IPS-NIHi11 (cell line): ENCODE results near the gene PHF5A.
A peak's percentile ranks its signal among the peaks of the same experiment; 100 is the strongest.

ENCODE experiments used
- DNase-seq: peaks from one replicate; pipeline ENCODE4 v3.0.0; 2012; ENCODE audit warnings: mixed read lengths, low spot score

The PHF5A gene

GRCh38 chr22:41468381-41469217, at the start of gene PHF5A, which contains the start of gene ACO2:
PHF5A (minus strand) TSS chr22:41468692; CDS start chr22:41468653, 39 bp downstream.
ACO2 (plus strand) TSS chr22:41469117; CDS start chr22:41469147, 30 bp downstream.
- peak; percentile 95 for DNase-seq

GRCh38 chr22:41518048-41518347, 49.5 kb upstream of the PHF5A start:
- DNase-seq = no peak

GRCh38 chr22:41517172-41518047, 48.9 kb upstream of the PHF5A start:
- DNase-seq = peak; percentile 85

GRCh38 chr22:41516462-41516861, 48.0 kb upstream of the PHF5A start:
- DNase-seq = no peak

GRCh38 chr22:41513391-41513790, 44.9 kb upstream of the PHF5A start:
- DNase-seq = no peak

- DNase-seq = peak; percentile 97
Observed at GRCh38 chr22:41512421-41513194, 44.1 kb upstream of the PHF5A start.

GRCh38 chr22:41511521-41511968, 43.1 kb upstream of the PHF5A start:
- DNase-seq = no peak

- DNase-seq = no peak
Observed at GRCh38 chr22:41508770-41509170, 40.3 kb upstream of the PHF5A start.

GRCh38 chr22:41507330-41508063, 39.0 kb upstream of the PHF5A start:
- no peak for DNase-seq

- DNase-seq = no peak
Observed at GRCh38 chr22:41505511-41506220, 37.2 kb upstream of the PHF5A start.

GRCh38 chr22:41504816-41505215, 36.3 kb upstream of the PHF5A start:
- DNase-seq = no peak

GRCh38 chr22:41504397-41504796, 35.9 kb upstream of the PHF5A start:
- no peak for DNase-seq

- DNase-seq = peak; percentile 58
Observed at GRCh38 chr22:41501209-41501608, 32.7 kb upstream of the PHF5A start.

GRCh38 chr22:41500303-41500702, 31.8 kb upstream of the PHF5A start:
- DNase-seq = no peak

GRCh38 chr22:41499624-41500280, 31.3 kb upstream of the PHF5A start:
- DNase-seq = no peak

- DNase-seq = no peak
Observed at GRCh38 chr22:41498303-41498835, 29.9 kb upstream of the PHF5A start.

GRCh38 chr22:41491374-41492100, 23.0 kb upstream of the PHF5A start:
- DNase-seq = no peak

- no peak for DNase-seq
Observed at GRCh38 chr22:41488596-41489385, 20.3 kb upstream of the PHF5A start.
